Measurements from ENCODE around the gene RBMS2. TPM values are rescaled to one million over a fixed set of nuclear protein-coding genes. Genes with fewer than 3 reads are reported as not detected.

The RBMS2 gene
- total and polyA plus RNA-seq, 10 of the 15 experiments (the other 5 are each of a cell fraction or from before 2014, with no cell fraction given), result 0.56 to 7.1 (median 2.4) TPM

GRCh38 chr12:56634837-56635791, 113.5 kb downstream of the RBMS2 start (continued):
- peak; percentile 73 for TF ChIP-seq LARP7 (IDR thresholded peaks at IDR 0.05)
- TF ChIP-seq BHLHE40 (IDR thresholded peaks at IDR 0.05; ENCODE audit: borderline replicate concordance in 1 of 2, low read depth in 2 of 2, low read length in 1 of 2), result peak in 1 of 2 experiments; percentile 41; a peak in 1 of 4 replicates
- TF ChIP-seq RBBP5 (conservative IDR thresholded peaks at IDR 0.05), result no peak
- TF ChIP-seq ZNF687 (IDR thresholded peaks at IDR 0.05), result peak; percentile 33; the same call in 1 of the 2 replicates
- peak; percentile 44; the same call in 1 of the 2 replicates for TF ChIP-seq DPF2 (IDR thresholded peaks at IDR 0.05)
- TF ChIP-seq ZNF217 (IDR thresholded peaks at IDR 0.05), result no peak
- peak; percentile 57; the same call in 1 of the 2 replicates for TF ChIP-seq GATAD2B (conservative IDR thresholded peaks at IDR 0.05; ENCODE audit: low read depth)
- TF ChIP-seq TAF1 (IDR thresholded peaks at IDR 0.05; ENCODE audit: borderline replicate concordance, low read depth, low read length), result no peak
- peak; percentile 38 to 56 (median 39); a peak in 4 of 6 replicates for TF ChIP-seq CTCF (IDR thresholded peaks at IDR 0.05 in 2 of 3, conservative IDR thresholded peaks at IDR 0.05 in 1 of 3; ENCODE audit: control insufficient read depth in 2 of 3, extremely low read depth in 1 of 3, insufficient read depth in 1 of 3, low read depth in 3 of 3, low read length in 3 of 3)
- 0 out of 4 replicates have a peak, but pooled peaks of 1 of the 2 experiments have one; percentile 11 for TF ChIP-seq EP300 (IDR thresholded peaks at IDR 0.05; ENCODE audit: borderline replicate concordance in 1 of 2, control insufficient read depth in 1 of 2, low read depth in 2 of 2, low read length in 2 of 2)
- TF ChIP-seq POLR2A (IDR thresholded peaks at IDR 0.05; ENCODE audit: low read depth, low read length), result peak; percentile 70
- no peak for TF ChIP-seq USF2 (IDR thresholded peaks at IDR 0.05; ENCODE audit: borderline replicate concordance, low read depth, low read length)
- TF ChIP-seq SMARCA5 (IDR thresholded peaks at IDR 0.05), result 0 out of 2 replicates have a peak, but pooled peaks have one; percentile 31
- peak; percentile 11 for TF ChIP-seq NKRF (conservative IDR thresholded peaks at IDR 0.05)
